ENCODE measurements around the gene ENG. TPM values are rescaled to one million over a fixed set of nuclear protein-coding genes. Genes with fewer than 3 reads are reported as not detected.

The ENG gene
- total RNA-seq, 2 experiments from 2014 or later = 17.2 to 17.3 TPM

- H3K27ac Mint-ChIP-seq = peak overlapping the region; percentile 77
- CTCF ChIA-PET = interaction anchor here (0.5 to 3.0 kb wide), 7 partner anchors 9 to 102 kb away, joined by 3 to 13 read pairs (median 5); partner anchors contain the start of genes SH2D3C and TOR2A
- peaks cover 76% of the 10 kb centered on the region for H3K36me3 Mint-ChIP-seq (ENCODE audit: low read depth)
- no peaks in the 10 kb centered on the region for H3K9me3 Mint-ChIP-seq
- DNase-seq = no peak
- H3K4me3 Mint-ChIP-seq = no peak overlapping the region
- H3K4me1 Mint-ChIP-seq = peaks cover 84% of the 10 kb centered on the region
- POLR2A ChIA-PET = no interaction called here
- no peaks in the 10 kb centered on the region for H3K27me3 Mint-ChIP-seq
These were observed 86.5 kb downstream of the ENG start for GRCh38 chr9:127767909-127768331.

- CTCF ChIA-PET = interaction anchor here (0.5 to 3.0 kb wide), 10 partner anchors 9 to 208 kb away, joined by 3 to 13 read pairs (median 5); partner anchors contain the start of genes CDK9, SH2D3C and TOR2A
- POLR2A ChIA-PET = no interaction called here
- H3K27me3 Mint-ChIP-seq = no peaks in the 10 kb centered on the region
- peak overlapping the region; percentile 83 for H3K27ac Mint-ChIP-seq
- peak overlapping the region; percentile 37 for H3K4me3 Mint-ChIP-seq
- H3K9me3 Mint-ChIP-seq = no peaks in the 10 kb centered on the region
- peak; percentile 28 for DNase-seq
- peaks cover 84% of the 10 kb centered on the region for H3K4me1 Mint-ChIP-seq
- H3K36me3 Mint-ChIP-seq (ENCODE audit: low read depth) = peaks cover 79% of the 10 kb centered on the region
These were observed 87.0 kb downstream of the ENG start for GRCh38 chr9:127767410-127767809.

- no peaks in the 10 kb centered on the region for H3K9me3 Mint-ChIP-seq
- POLR2A ChIA-PET = no interaction called here
- H3K4me1 Mint-ChIP-seq = peaks cover 71% of the 10 kb centered on the region
- peaks cover 74% of the 10 kb centered on the region for H3K36me3 Mint-ChIP-seq (ENCODE audit: low read depth)
- H3K27me3 Mint-ChIP-seq = no peaks in the 10 kb centered on the region
- H3K27ac Mint-ChIP-seq = peak overlapping the region; percentile 31
- no peak for DNase-seq
- no peak overlapping the region for H3K4me3 Mint-ChIP-seq
- CTCF ChIA-PET = interaction anchor here (0.6 to 3.0 kb wide), 5 partner anchors 8 to 156 kb away, joined by 3 to 13 read pairs (median 4); partner anchors contain the start of gene TOR2A
These were observed 89.0 kb downstream of the ENG start for GRCh38 chr9:127765418-127765817.

Small RNA genes within 50 kb of the gene (microRNA-seq; reads per million reads assigned to microRNA genes)
- gene MIR2861 (ENCODE audit: borderline microRNAs expressed, borderline replicate concordance) (not detected), gene MIR3960 (ENCODE audit: borderline microRNAs expressed, borderline replicate concordance) (not detected), gene MIR4672 (ENCODE audit: borderline microRNAs expressed, borderline replicate concordance) (1.1 reads per million)

Other genes with a start within 250 kb of the ENG start
- gene STXBP1, start 242.4 kb downstream of the ENG start, total RNA-seq = 10 to 100 TPM; 12.1 to 17.7 TPM
- gene CFAP157, start 147.7 kb downstream of the ENG start, total RNA-seq = not detected
- gene PTRH1, start 139.0 kb downstream of the ENG start, total RNA-seq = 10 to 100 TPM in 1 of 2 experiments, 1 to 10 TPM in 1; 8.7 to 11.0 TPM
- gene TTC16, start 138.6 kb downstream of the ENG start, total RNA-seq = 1 to 10 TPM; 1.2 to 1.6 TPM
- 10 to 100 TPM; 21.7 to 24.0 TPM for gene TOR2A, start 119.4 kb downstream of the ENG start, total RNA-seq
- 10 to 100 TPM; 67.9 to 71.4 TPM for gene SH2D3C, start 76.0 kb downstream of the ENG start, total RNA-seq
- 100 to 1,000 TPM in 1 of 2 experiments, 10 to 100 TPM in 1; 99.4 to 110 TPM for gene CDK9, start 68.6 kb downstream of the ENG start, total RNA-seq
- gene FPGS, start 51.8 kb downstream of the ENG start, total RNA-seq = 10 to 100 TPM; 66.7 to 78.1 TPM
- gene AK1, start 23.0 kb upstream of the ENG start, total RNA-seq = 10 to 100 TPM; 53.7 to 62.3 TPM
- gene ST6GALNAC6, start 44.9 kb upstream of the ENG start, total RNA-seq = 100 to 1,000 TPM; 100 to 122 TPM
- 10 to 100 TPM; 16.8 to 22.4 TPM for gene ST6GALNAC4, start 62.4 kb upstream of the ENG start, total RNA-seq
- gene PIP5KL1, start 76.1 kb upstream of the ENG start, total RNA-seq = 1 to 10 TPM; 2.5 to 4.1 TPM
- 10 to 100 TPM; 79.9 to 80.4 TPM for gene DPM2, start 83.2 kb upstream of the ENG start, total RNA-seq
- gene EEIG1, start 126.3 kb upstream of the ENG start, total RNA-seq = 100 to 1,000 TPM; 412 to 477 TPM
- 10 to 100 TPM; 13.9 to 14.2 TPM for gene NAIF1, start 212.7 kb upstream of the ENG start, total RNA-seq
- 10 to 100 TPM; 14.6 to 18.4 TPM for gene SLC25A25, start 213.6 kb upstream of the ENG start, total RNA-seq